ENCODE results near the gene AJUBA. TPM values are rescaled to one million over a fixed set of nuclear protein-coding genes. Genes with fewer than 3 reads are reported as not detected.
A peak's percentile ranks its signal among the peaks of the same experiment; 100 is the strongest.

Gene AJUBA
- polyA plus RNA-seq, 1 experiment, result 77.0 TPM

GRCh38 chr14:23000860-23001259, 18.5 kb upstream of the AJUBA start:
- Histone ChIP-seq H3K27ac (ENCODE audit: low read depth, low read length) (no peak overlapping the region), H3K4me3 (ENCODE audit: low read depth, low read length) (no peak overlapping the region), H3K27me3 (ENCODE audit: control insufficient read depth, insufficient read depth, low read length) (no peaks in the 10 kb centered on the region), H3K9me3 (ENCODE audit: control insufficient read depth, insufficient read depth, low read length) (no peaks in the 10 kb centered on the region)
- no peak for DNase-seq (ENCODE audit: low read depth, low spot score)
- no peak for TF ChIP-seq CTCF (IDR thresholded peaks at IDR 0.05; ENCODE audit: low read depth, low read length)
- ChIA-PET POLR2A (no interaction called here), CTCF (interaction anchor here (0.9 to 6.0 kb wide), 4 partner anchors 11 to 68 kb away, joined by 3 to 35 read pairs (median 4); no protein-coding TSS in a partner anchor)

GRCh38 chr14:22998329-22999012, 16.1 kb upstream of the AJUBA start:
- no peak for DNase-seq (ENCODE audit: low read depth, low spot score)
- CTCF ChIA-PET, result interaction anchor here (0.9 to 5.2 kb wide), 3 partner anchors 11 to 58 kb away, joined by 3 to 128 read pairs (median 6); no protein-coding TSS in a partner anchor
- Histone ChIP-seq H3K4me3 (ENCODE audit: low read depth, low read length) (no peak overlapping the region), H3K27ac (ENCODE audit: low read depth, low read length) (peak overlapping the region; percentile 2), H3K9me3 (ENCODE audit: control insufficient read depth, insufficient read depth, low read length) (no peaks in the 10 kb centered on the region), H3K27me3 (ENCODE audit: control insufficient read depth, insufficient read depth, low read length) (no peaks in the 10 kb centered on the region)
- POLR2A ChIA-PET, result no interaction called here
- 0 out of 2 replicates have a peak, but pooled peaks have one; percentile 1 for TF ChIP-seq CTCF (IDR thresholded peaks at IDR 0.05; ENCODE audit: low read depth, low read length)

GRCh38 chr14:22997676-22998323, 15.4 kb upstream of the AJUBA start:
- no peak overlapping the region for H3K4me3 ChIP-seq (ENCODE audit: low read depth, low read length)
- TF ChIP-seq CTCF (IDR thresholded peaks at IDR 0.05; ENCODE audit: low read depth, low read length), result no peak
- no peak overlapping the region for H3K27ac ChIP-seq (ENCODE audit: low read depth, low read length)
- no peaks in the 10 kb centered on the region for H3K27me3 ChIP-seq (ENCODE audit: control insufficient read depth, insufficient read depth, low read length)
- no peak for DNase-seq (ENCODE audit: low read depth, low spot score)
- CTCF ChIA-PET, result interaction anchor here (0.9 to 5.2 kb wide), 4 partner anchors 9 to 59 kb away, joined by 3 to 128 read pairs (median 29); no protein-coding TSS in a partner anchor
- no peaks in the 10 kb centered on the region for H3K9me3 ChIP-seq (ENCODE audit: control insufficient read depth, insufficient read depth, low read length)
- POLR2A ChIA-PET, result interaction anchor here (1.1 kb wide), 1 partner anchor 9 kb away, joined by 4 read pairs; no protein-coding TSS in a partner anchor

GRCh38 chr14:22996768-22997654, 14.7 kb upstream of the AJUBA start:
- no peak overlapping the region for H3K27ac ChIP-seq (ENCODE audit: low read depth, low read length)
- ChIA-PET POLR2A (interaction anchor here (1.1 kb wide), 1 partner anchor 10 kb away, joined by 4 read pairs; no protein-coding TSS in a partner anchor), CTCF (interaction anchor here (1.0 to 5.2 kb wide), 9 partner anchors 10 to 440 kb away, joined by 6 to 128 read pairs (median 23); partner anchors contain the start of gene AJUBA)
- no peaks in the 10 kb centered on the region for H3K27me3 ChIP-seq (ENCODE audit: control insufficient read depth, insufficient read depth, low read length)
- H3K9me3 ChIP-seq (ENCODE audit: control insufficient read depth, insufficient read depth, low read length), result no peaks in the 10 kb centered on the region
- DNase-seq (ENCODE audit: low read depth, low spot score), result no peak
- no peak overlapping the region for H3K4me3 ChIP-seq (ENCODE audit: low read depth, low read length)
- no peak for TF ChIP-seq CTCF (IDR thresholded peaks at IDR 0.05; ENCODE audit: low read depth, low read length)

All from AG04450 (cell line).